Right lobe of liver (tissue), 6 donors: ENCODE results near the gene PMFBP1. TPM values are rescaled to one million over a fixed set of nuclear protein-coding genes. Genes with fewer than 3 reads are reported as not detected.

Experiments
- ATAC-seq, 4 donors: fragments of 200-7000 bp; cut with Tn5 transposase; one replicate each; pipeline ENCODE4 v1.9.1; 2020; ENCODE audit warnings: mild to moderate bottlenecking in 4 of 4, moderate library complexity in 4 of 4
- DNase-seq, 3 donors: peaks; one replicate each; pipeline ENCODE4 v3.0.0-alpha.2; 2020
- H3K27ac ChIP-seq, 3 donors: fragments of 200-600 bp; one replicate each; pipeline ENCODE4 v1.8.0; 2022
- H3K27me3 ChIP-seq, 2 donors: fragments of 200-600 bp; one replicate each; pipeline ENCODE4 v1.8.0; 2022
- H3K36me3 ChIP-seq, 4 donors: fragments of 200-600 bp; sonication (generic) in 1 of 4; one replicate each; pipeline versions ENCODE4 v1.5.1 to v1.8.0; 2017 to 2022; ENCODE audit warnings: control low read depth in 1 of 4
- H3K4me1 ChIP-seq, 4 donors: fragments of 200-600 bp; sonication (generic) in 1 of 4; one replicate each; pipeline versions ENCODE4 v1.5.1 to v1.8.0; 2017 to 2022; ENCODE audit warnings: control low read depth in 1 of 4
- H3K4me3 ChIP-seq, 3 donors: fragments of 200-600 bp; one replicate each; pipeline ENCODE4 v1.8.0; 2022
- H3K9me3 ChIP-seq, 4 donors: fragments of 200-600 bp; sonication (generic) in 1 of 4; one replicate each; pipeline versions ENCODE4 v1.5.1 to v1.8.0; 2017 to 2022; ENCODE audit warnings: control low read depth in 1 of 4
- POLR2A ChIP-seq: fragments of 450-650 bp; IDR thresholded peaks from one replicate; pipeline ENCODE4 v1.6.1; 2017; ENCODE audit warnings: antibody characterized with exemption, mild to moderate bottlenecking
- WGBS: methylation state at CpG from one replicate; pipeline ENCODE4 v1.1.6; 2018; ENCODE audit warnings: low coverage, low lambda C conversion rate; ENCODE audit not compliant: insufficient coverage; ENCODE audit errors: missing lambda C conversion rate; 5-methylcytosine and 5-hydroxymethylcytosine counted together
- intact Hi-C, 2 donors: fragments of 100-400 bp; cut with DNase I; formaldehyde crosslinking; loops; one replicate each; pipeline versions ENCODE4 v1.11.2 to v1.14.1; 2022
- total RNA-seq, 6 experiments: library from RNA; depleted of rRNA in 2 of 6; stranded (reverse); fragments of >200 nt in 2 of 6; fragmentation: NEBNext Ultra II Directional in 3 of 6; extraction: Animal tissue kit (Norgen Biotek cat#: 25700) in 3 of 6; gene quantifications; one replicate each; pipeline versions ENCODE4 v1.1.0 to v1.2.4, GENCODE V29; 2016 to 2023
- TF ChIP-seq, protein P1 (sequence below), 4 donors: fragments of 200-600 bp in 3 of 4; fragments of 450-650 bp in 1 of 4; IDR thresholded peaks; one replicate each; pipeline versions ENCODE4 v1.5.1 to v1.8.0; 2016 to 2022; ENCODE audit warnings: antibody characterized with exemption in 4 of 4, mild to moderate bottlenecking in 2 of 4
- donor health status: DM: no; HTN: yes; CAD: no.
- donor health status: DM: no; HTN: no; CAD: no.
- donor health status: DM: no; HTN: no; CAD: no.
- donor health status: DM: no; HTN: yes; CAD: no.
- donor health status: DM: no; HTN: yes; CAD: no.

The PMFBP1 gene
- total RNA-seq, 6 experiments from 2014 or later: 0.09 to 0.53 (median 0.19) TPM; not detected in 2

DNA sequence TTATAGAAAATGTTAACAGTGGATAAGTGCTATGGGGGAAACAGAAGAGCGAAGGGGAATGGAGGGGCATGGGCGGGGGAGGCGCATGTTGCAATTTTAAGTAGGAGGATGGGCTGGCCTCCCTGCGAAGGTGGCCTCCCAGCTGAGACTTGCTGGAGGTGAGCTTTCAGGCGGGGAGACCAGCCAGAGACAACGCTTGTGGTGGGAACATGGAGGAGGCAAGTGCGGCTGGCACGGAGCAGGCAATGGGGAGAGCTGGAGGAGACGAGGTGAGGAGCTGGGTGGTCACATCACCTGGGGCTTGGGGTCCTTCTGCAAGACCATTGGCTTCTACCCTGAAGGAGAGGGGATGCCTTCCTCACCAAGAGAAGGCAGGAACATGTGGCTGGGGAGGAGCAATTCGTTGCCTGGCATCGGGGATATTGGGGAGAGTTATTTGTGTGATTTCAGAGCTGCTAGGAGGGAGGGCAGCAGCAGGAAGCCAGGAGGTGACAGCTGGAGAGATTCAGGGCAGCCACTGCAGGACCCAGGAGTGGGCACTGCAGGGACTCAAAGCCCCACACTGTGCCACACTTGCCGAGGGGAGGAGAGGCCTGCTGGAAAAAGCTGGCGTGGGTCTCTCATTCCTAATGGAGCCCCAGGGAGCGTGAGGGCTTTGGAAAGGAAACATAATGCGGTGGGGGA is 34.4 kb downstream of the PMFBP1 start:
- ATAC-seq: peak in 3 of 4 donors; percentile 12 to 44 (median 34)

DNA sequence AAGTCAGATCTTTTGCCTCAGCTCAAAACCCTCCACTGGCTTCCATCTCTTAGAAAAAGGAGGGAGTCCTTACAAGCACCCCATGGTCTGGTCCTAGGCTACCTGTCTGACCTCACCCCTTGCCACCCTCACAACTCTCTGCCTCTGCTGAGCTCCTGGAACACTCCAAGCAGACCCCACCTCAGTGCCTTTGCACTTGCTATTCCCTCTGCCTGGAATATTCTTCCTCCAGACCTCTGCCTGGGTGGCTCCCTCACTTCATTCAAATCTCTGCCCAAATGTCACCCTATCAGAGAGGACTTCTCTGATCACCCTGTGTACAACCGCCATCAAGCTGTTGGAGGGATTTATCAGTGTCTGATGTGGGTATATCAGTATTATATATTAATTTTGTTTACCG is 37.4 kb downstream of the PMFBP1 start:
- Histone ChIP-seq H3K36me3 (no peaks in the 10 kb centered on the region), H3K4me3 (no peak overlapping the region), H3K27me3 (no peaks in the 10 kb centered on the region), H3K4me1 (peaks cover 0 to 10% (median 0%) of the 10 kb centered on the region in 4 donors), H3K27ac (no peak overlapping the region), H3K9me3 (no peaks in the 10 kb centered on the region)
- 90% methylated on average over 2 of the region's 2 CpGs for WGBS
- no peak for DNase-seq
- ATAC-seq: no peak
- TF ChIP-seq, protein P1, sequence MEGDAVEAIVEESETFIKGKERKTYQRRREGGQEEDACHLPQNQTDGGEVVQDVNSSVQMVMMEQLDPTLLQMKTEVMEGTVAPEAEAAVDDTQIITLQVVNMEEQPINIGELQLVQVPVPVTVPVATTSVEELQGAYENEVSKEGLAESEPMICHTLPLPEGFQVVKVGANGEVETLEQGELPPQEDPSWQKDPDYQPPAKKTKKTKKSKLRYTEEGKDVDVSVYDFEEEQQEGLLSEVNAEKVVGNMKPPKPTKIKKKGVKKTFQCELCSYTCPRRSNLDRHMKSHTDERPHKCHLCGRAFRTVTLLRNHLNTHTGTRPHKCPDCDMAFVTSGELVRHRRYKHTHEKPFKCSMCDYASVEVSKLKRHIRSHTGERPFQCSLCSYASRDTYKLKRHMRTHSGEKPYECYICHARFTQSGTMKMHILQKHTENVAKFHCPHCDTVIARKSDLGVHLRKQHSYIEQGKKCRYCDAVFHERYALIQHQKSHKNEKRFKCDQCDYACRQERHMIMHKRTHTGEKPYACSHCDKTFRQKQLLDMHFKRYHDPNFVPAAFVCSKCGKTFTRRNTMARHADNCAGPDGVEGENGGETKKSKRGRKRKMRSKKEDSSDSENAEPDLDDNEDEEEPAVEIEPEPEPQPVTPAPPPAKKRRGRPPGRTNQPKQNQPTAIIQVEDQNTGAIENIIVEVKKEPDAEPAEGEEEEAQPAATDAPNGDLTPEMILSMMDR (IDR thresholded peaks at IDR 0.05): no peak
- no peak for TF ChIP-seq POLR2A
- intact Hi-C loops: no loop called here

More for the DNA sequence above, 34.4 kb downstream of the PMFBP1 start:
- no peak for DNase-seq
- TF ChIP-seq, protein P1 (IDR thresholded peaks at IDR 0.05): no peak
- TF ChIP-seq POLR2A: no peak
- Histone ChIP-seq H3K9me3 (no peaks in the 10 kb centered on the region), H3K27ac (no peak overlapping the region), H3K36me3 (no peaks in the 10 kb centered on the region), H3K4me3 (no peak overlapping the region), H3K4me1 (peaks cover 0 to 10% (median 0%) of the 10 kb centered on the region in 4 donors), H3K27me3 (no peaks in the 10 kb centered on the region)
- WGBS: 80% methylated on average over 8 of the region's 15 CpGs
- intact Hi-C loops: no loop called here

DNA sequence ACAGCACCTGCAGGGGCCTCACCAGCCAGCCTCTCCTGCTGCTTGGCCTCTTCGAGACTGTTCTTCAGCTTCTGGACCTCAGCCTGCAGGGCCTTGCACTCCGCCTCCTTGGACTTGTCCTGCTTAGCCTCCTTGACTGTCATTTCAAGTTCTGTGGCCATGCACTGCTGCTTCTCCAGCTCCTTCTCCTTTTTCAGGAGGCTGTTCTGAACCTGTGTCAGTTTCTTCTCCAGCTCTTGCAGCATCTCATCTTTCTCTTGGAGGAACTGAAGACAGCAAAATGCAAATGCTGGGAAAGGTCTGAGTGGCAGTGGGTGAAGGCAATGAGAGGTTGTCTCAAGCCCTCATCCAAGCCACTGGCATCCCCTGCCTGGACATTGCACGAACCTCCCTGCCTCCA is 39.2 kb downstream of the PMFBP1 start:
- no peak for DNase-seq
- Histone ChIP-seq H3K36me3 (no peaks in the 10 kb centered on the region), H3K27me3 (no peaks in the 10 kb centered on the region), H3K9me3 (no peaks in the 10 kb centered on the region), H3K4me1 (peaks cover 0 to 1% (median 0%) of the 10 kb centered on the region in 4 donors), H3K4me3 (no peak overlapping the region), H3K27ac (no peak overlapping the region)
- no peak for TF ChIP-seq POLR2A
- TF ChIP-seq, protein P1 (IDR thresholded peaks at IDR 0.05): no peak
- 50% methylated on average over 1 of the region's 3 CpGs for WGBS
- intact Hi-C loops: no loop called here
- no peak for ATAC-seq

DNA sequence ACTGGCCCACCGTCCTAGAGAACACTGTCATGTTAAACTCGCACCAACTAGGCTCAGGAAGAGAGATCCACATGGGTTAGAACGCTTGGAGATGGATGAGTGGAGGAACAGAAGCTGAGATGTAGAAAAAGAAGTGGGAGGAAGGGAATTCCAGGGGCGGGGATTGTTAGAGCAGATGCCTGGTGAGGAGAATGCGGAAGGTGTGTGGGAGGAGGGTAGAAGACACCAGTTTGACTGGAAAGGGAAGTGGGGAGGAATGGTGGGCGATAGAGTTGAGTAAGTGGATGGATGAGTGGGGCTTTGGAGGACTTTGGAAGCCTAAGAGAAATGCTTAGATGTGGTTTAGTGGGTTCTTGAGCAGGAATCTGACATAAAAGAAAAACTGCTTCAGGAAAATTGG is 40.9 kb downstream of the PMFBP1 start:
- no peaks in the 10 kb centered on the region for H3K9me3 ChIP-seq
- no peak for TF ChIP-seq POLR2A
- TF ChIP-seq, protein P1 (IDR thresholded peaks at IDR 0.05): no peak
- no peak overlapping the region for H3K27ac ChIP-seq
- H3K36me3 ChIP-seq: no peaks in the 10 kb centered on the region
- H3K4me3 ChIP-seq: no peak overlapping the region
- DNase-seq (no peak), ATAC-seq (no peak)
- H3K4me1 ChIP-seq: no peaks in the 10 kb centered on the region
- no peaks in the 10 kb centered on the region for H3K27me3 ChIP-seq
- WGBS: 62% methylated on average over 6 of the region's 6 CpGs
- intact Hi-C loops: no loop called here
